HEK293 (cell line): Measurements from ENCODE around the gene TSPOAP1.

Experiments
- CTCF ChIA-PET: fragments of 350-600 bp; formaldehyde crosslinking; extraction: SDS; loops from one replicate; lab custom pipeline; 2021; ENCODE audit warnings: antibody characterized with exemption; lab: Yijun Ruan, JAX
- POLR2A ChIA-PET: fragments of 300-600 bp; formaldehyde crosslinking; extraction: SDS; loops from one replicate; lab custom pipeline; 2020; ENCODE audit warnings: antibody characterized with exemption, inconsistent platforms; lab: Yijun Ruan, JAX
- H3K27ac ChIP-seq: fragments of 200-500 bp; sonication (Bioruptor generic); 2 replicates; pipeline ENCODE4 v1.5.1; 2014; ENCODE audit warnings: low read depth, low read length, control low read depth, inconsistent platforms; ENCODE audit errors: extremely low read depth
- H3K36me3 ChIP-seq, 2 experiments: fragments of 200-500 bp in 1 of 2; sonication (Bioruptor generic) in 1 of 2; 1 replicate in 1 of 2; 2 replicates in 1 of 2; pipeline ENCODE4 v1.5.1; 2014 to 2017; ENCODE audit warnings: inconsistent platforms in 2 of 2, low read length in 2 of 2; ENCODE audit not compliant: control insufficient read depth in 2 of 2, insufficient read depth in 1 of 2
- H3K4me1 ChIP-seq: fragments of 200-500 bp; sonication (Bioruptor generic); 2 replicates; pipeline ENCODE4 v1.5.1; 2014; ENCODE audit warnings: mild to moderate bottlenecking, low read length, inconsistent platforms; ENCODE audit not compliant: control insufficient read depth, insufficient read depth
- H3K4me3 ChIP-seq: 2 replicates; pipeline ENCODE4 v1.5.1; 2011; ENCODE audit warnings: low read depth, mild to moderate bottlenecking, control low read depth, low read length, moderate library complexity
- H3K9me3 ChIP-seq: fragments of 200-500 bp; sonication (Bioruptor generic); 2 replicates; pipeline ENCODE4 v1.5.1; 2014; ENCODE audit warnings: low read depth, low read length, inconsistent platforms; ENCODE audit not compliant: control insufficient read depth, insufficient read depth
- KLF17 ChIP-seq: fragments of 450-650 bp; formaldehyde crosslinking; IDR thresholded peaks from 2 replicates; pipeline ENCODE4 v1.5.1; 2016; ENCODE audit warnings: missing biosample characterization, missing genetic modification characterization
- OVOL3 ChIP-seq: fragments of 450-650 bp; formaldehyde crosslinking; IDR thresholded peaks from 2 replicates; pipeline ENCODE4 v1.5.1; 2016; ENCODE audit warnings: missing biosample characterization, missing genetic modification characterization
- RBAK ChIP-seq: fragments of 450-650 bp; formaldehyde crosslinking; IDR thresholded peaks from 2 replicates; pipeline ENCODE4 v1.5.1; 2016; ENCODE audit warnings: missing biosample characterization, missing genetic modification characterization
- ZEB2 ChIP-seq: fragments of 450-650 bp; formaldehyde crosslinking; IDR thresholded peaks from 2 replicates; pipeline ENCODE4 v1.5.1; 2016; ENCODE audit warnings: missing biosample characterization, missing genetic modification characterization
- ZNF133 ChIP-seq: fragments of 450-650 bp; formaldehyde crosslinking; IDR thresholded peaks from 2 replicates; pipeline ENCODE4 v1.5.1; 2016; ENCODE audit warnings: missing biosample characterization, missing genetic modification characterization
- ZNF146 ChIP-seq: fragments of 450-650 bp; formaldehyde crosslinking; IDR thresholded peaks from 2 replicates; pipeline ENCODE4 v1.5.1; 2016; ENCODE audit warnings: missing biosample characterization, missing genetic modification characterization
- ZNF184 ChIP-seq: fragments of 450-650 bp; IDR thresholded peaks from 2 replicates; pipeline ENCODE4 v1.5.1; 2018; ENCODE audit warnings: missing biosample characterization, mild to moderate bottlenecking, missing genetic modification characterization
- ZNF23 ChIP-seq: fragments of 450-650 bp; formaldehyde crosslinking; IDR thresholded peaks from 2 replicates; pipeline ENCODE4 v1.5.1; 2016; ENCODE audit warnings: missing biosample characterization, missing genetic modification characterization, borderline replicate concordance
- ZNF391 ChIP-seq: fragments of 450-650 bp; formaldehyde crosslinking; IDR thresholded peaks from 2 replicates; pipeline ENCODE4 v1.5.1; 2016; ENCODE audit warnings: low read depth, missing biosample characterization, missing genetic modification characterization, borderline replicate concordance
- ZNF660 ChIP-seq: fragments of 450-650 bp; IDR thresholded peaks from 2 replicates; pipeline ENCODE4 v1.5.1; 2018; ENCODE audit warnings: missing biosample characterization, mild to moderate bottlenecking, missing genetic modification characterization
- ZNF830 ChIP-seq: fragments of 450-650 bp; IDR thresholded peaks from 2 replicates; pipeline ENCODE4 v1.5.0; 2018; ENCODE audit warnings: missing biosample characterization, missing genetic modification characterization, low read depth, mild to moderate bottlenecking, moderate library complexity
- ZNF837 ChIP-seq: fragments of 450-650 bp; formaldehyde crosslinking; IDR thresholded peaks from 2 replicates; pipeline ENCODE4 v1.5.1; 2016; ENCODE audit warnings: missing biosample characterization, missing genetic modification characterization
- TF ChIP-seq, protein P1 (sequence below): fragments of 450-650 bp; formaldehyde crosslinking; conservative IDR thresholded peaks from 2 replicates; pipeline ENCODE4 v1.5.1; 2016; ENCODE audit warnings: low read depth, missing biosample characterization, missing genetic modification characterization
- TF ChIP-seq, protein P2 (sequence below): fragments of 450-650 bp; formaldehyde crosslinking; IDR thresholded peaks from 2 replicates; pipeline ENCODE4 v1.5.1; 2016; ENCODE audit warnings: missing biosample characterization, missing genetic modification characterization
- TF ChIP-seq, protein P3 (sequence below): fragments of 450-650 bp; formaldehyde crosslinking; optimal IDR thresholded peaks from 2 replicates; pipeline ENCODE3; 2016; ENCODE audit warnings: missing biosample characterization, mild to moderate bottlenecking, missing genetic modification characterization
- TF ChIP-seq, protein P4 (sequence below): fragments of 450-650 bp; formaldehyde crosslinking; IDR thresholded peaks from 2 replicates; pipeline ENCODE4 v1.5.1; 2016; ENCODE audit warnings: missing biosample characterization, missing genetic modification characterization

The TSPOAP1 gene

GRCh38 chr17:58370309-58370708 is 41.7 kb upstream of the TSPOAP1 start (continued):
- TF ChIP-seq ZNF830 (tag by site-specific recombination), result no peak
- TF ChIP-seq KLF17 (tag by site-specific recombination), result no peak

DNA sequence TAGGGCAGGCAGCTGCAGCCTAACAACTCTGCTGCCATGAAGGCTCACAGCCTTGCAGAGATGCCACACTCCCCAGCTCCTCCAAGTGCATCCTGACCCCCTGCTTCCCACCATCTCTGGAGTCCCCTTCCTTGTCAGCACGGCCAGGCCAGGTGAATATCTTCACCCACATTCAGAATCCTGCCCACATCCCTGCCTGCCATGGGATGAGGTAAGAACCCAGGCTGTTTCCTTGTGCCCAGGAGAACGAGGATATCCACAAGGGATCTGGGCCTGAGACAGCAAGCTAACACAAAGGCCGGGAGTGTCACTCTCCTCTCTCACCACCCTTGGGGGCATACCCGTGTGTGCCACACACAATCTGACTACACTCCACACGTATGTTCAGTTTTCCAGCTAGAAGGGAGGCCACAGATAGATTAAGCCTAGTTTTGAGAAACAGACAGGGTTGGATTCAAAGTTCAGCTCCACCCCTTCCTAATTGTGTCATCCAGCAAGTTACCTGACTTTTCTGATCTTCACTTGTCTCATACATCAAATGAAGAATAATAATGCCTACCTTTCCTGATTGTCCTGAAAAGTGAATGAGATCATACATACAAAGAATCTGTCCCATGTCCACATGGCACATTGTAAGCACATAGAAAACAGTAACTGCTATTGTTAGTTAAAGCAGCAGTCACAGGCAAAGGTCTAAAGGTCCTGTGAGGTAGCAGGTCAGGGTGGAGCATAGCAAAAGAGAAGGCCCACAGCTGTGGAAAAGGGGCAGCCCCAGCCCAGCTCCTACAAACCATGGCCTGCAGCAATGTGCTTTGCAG is 40.8 kb upstream of the TSPOAP1 start:
- no peak for TF ChIP-seq ZEB2 (tag by site-specific recombination)
- TF ChIP-seq, protein P1, sequence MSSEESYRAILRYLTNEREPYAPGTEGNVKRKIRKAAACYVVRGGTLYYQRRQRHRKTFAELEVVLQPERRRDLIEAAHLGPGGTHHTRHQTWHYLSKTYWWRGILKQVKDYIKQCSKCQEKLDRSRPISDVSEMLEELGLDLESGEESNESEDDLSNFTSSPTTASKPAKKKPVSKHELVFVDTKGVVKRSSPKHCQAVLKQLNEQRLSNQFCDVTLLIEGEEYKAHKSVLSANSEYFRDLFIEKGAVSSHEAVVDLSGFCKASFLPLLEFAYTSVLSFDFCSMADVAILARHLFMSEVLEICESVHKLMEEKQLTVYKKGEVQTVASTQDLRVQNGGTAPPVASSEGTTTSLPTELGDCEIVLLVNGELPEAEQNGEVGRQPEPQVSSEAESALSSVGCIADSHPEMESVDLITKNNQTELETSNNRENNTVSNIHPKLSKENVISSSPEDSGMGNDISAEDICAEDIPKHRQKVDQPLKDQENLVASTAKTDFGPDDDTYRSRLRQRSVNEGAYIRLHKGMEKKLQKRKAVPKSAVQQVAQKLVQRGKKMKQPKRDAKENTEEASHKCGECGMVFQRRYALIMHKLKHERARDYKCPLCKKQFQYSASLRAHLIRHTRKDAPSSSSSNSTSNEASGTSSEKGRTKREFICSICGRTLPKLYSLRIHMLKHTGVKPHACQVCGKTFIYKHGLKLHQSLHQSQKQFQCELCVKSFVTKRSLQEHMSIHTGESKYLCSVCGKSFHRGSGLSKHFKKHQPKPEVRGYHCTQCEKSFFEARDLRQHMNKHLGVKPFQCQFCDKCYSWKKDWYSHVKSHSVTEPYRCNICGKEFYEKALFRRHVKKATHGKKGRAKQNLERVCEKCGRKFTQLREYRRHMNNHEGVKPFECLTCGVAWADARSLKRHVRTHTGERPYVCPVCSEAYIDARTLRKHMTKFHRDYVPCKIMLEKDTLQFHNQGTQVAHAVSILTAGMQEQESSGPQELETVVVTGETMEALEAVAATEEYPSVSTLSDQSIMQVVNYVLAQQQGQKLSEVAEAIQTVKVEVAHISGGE (tag by site-specific recombination), result no peak
- no peak for TF ChIP-seq ZNF391 (tag by site-specific recombination)
- no peak for TF ChIP-seq ZNF837 (tag by site-specific recombination)
- TF ChIP-seq, protein P2, sequence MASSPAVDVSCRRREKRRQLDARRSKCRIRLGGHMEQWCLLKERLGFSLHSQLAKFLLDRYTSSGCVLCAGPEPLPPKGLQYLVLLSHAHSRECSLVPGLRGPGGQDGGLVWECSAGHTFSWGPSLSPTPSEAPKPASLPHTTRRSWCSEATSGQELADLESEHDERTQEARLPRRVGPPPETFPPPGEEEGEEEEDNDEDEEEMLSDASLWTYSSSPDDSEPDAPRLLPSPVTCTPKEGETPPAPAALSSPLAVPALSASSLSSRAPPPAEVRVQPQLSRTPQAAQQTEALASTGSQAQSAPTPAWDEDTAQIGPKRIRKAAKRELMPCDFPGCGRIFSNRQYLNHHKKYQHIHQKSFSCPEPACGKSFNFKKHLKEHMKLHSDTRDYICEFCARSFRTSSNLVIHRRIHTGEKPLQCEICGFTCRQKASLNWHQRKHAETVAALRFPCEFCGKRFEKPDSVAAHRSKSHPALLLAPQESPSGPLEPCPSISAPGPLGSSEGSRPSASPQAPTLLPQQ (tag by site-specific recombination), result no peak
- TF ChIP-seq, protein P3, sequence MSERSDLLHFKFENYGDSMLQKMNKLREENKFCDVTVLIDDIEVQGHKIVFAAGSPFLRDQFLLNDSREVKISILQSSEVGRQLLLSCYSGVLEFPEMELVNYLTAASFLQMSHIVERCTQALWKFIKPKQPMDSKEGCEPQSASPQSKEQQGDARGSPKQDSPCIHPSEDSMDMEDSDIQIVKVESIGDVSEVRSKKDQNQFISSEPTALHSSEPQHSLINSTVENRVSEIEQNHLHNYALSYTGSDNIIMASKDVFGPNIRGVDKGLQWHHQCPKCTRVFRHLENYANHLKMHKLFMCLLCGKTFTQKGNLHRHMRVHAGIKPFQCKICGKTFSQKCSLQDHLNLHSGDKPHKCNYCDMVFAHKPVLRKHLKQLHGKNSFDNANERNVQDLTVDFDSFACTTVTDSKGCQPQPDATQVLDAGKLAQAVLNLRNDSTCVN, result no peak
- no peak for TF ChIP-seq ZNF184 (tag by site-specific recombination)
- TF ChIP-seq, protein P4, sequence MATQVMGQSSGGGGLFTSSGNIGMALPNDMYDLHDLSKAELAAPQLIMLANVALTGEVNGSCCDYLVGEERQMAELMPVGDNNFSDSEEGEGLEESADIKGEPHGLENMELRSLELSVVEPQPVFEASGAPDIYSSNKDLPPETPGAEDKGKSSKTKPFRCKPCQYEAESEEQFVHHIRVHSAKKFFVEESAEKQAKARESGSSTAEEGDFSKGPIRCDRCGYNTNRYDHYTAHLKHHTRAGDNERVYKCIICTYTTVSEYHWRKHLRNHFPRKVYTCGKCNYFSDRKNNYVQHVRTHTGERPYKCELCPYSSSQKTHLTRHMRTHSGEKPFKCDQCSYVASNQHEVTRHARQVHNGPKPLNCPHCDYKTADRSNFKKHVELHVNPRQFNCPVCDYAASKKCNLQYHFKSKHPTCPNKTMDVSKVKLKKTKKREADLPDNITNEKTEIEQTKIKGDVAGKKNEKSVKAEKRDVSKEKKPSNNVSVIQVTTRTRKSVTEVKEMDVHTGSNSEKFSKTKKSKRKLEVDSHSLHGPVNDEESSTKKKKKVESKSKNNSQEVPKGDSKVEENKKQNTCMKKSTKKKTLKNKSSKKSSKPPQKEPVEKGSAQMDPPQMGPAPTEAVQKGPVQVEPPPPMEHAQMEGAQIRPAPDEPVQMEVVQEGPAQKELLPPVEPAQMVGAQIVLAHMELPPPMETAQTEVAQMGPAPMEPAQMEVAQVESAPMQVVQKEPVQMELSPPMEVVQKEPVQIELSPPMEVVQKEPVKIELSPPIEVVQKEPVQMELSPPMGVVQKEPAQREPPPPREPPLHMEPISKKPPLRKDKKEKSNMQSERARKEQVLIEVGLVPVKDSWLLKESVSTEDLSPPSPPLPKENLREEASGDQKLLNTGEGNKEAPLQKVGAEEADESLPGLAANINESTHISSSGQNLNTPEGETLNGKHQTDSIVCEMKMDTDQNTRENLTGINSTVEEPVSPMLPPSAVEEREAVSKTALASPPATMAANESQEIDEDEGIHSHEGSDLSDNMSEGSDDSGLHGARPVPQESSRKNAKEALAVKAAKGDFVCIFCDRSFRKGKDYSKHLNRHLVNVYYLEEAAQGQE (tag by site-specific recombination), result no peak
- no peak for TF ChIP-seq ZNF133
- TF ChIP-seq ZNF146, result no peak
- no peak for TF ChIP-seq ZNF23
- no peak for TF ChIP-seq RBAK (tag by site-specific recombination)
- TF ChIP-seq ZNF660 (tag by site-specific recombination), result no peak
- no peak for TF ChIP-seq OVOL3 (tag by site-specific recombination)
- ChIA-PET CTCF (interaction anchor here (0.7 kb wide), 1 partner anchor 114 kb away, joined by 3 read pairs; no protein-coding TSS in a partner anchor), POLR2A (interaction anchor here (0.7 to 1.9 kb wide), 2 partner anchors 17 to 144 kb away, joined by 4 to 5 read pairs; partner anchors contain the start of gene SUPT4H1)
- H3K9me3 ChIP-seq, result no peaks in the 10 kb centered on the region
- peaks cover 0 to 20% of the 10 kb centered on the region in 2 experiments; a peak in 2 of 3 replicates for H3K36me3 ChIP-seq
- no peak overlapping the region for H3K4me3 ChIP-seq
- H3K4me1 ChIP-seq, result no peaks in the 10 kb centered on the region
- no peak overlapping the region for H3K27ac ChIP-seq
